Duodenal mucosa (tissue), 2 donors: ENCODE data around the gene VAPA.

ENCODE experiments used
- H3K27ac ChIP-seq: one replicate; pipeline ENCODE4 v1.7.0; 2013; ENCODE audit warnings: low read depth, low read length
- H3K27me3 ChIP-seq, 2 donors: one replicate each; pipeline ENCODE4 v1.7.0; 2013; ENCODE audit warnings: low read length in 2 of 2, control low read depth in 1 of 2; ENCODE audit not compliant: insufficient read depth in 2 of 2, control insufficient read depth in 1 of 2
- H3K36me3 ChIP-seq, 2 donors: one replicate each; pipeline ENCODE4 v1.7.0; 2013; ENCODE audit warnings: low read length in 2 of 2, control low read depth in 1 of 2; ENCODE audit not compliant: insufficient read depth in 2 of 2, control insufficient read depth in 1 of 2
- H3K4me1 ChIP-seq, 2 donors: one replicate each; pipeline ENCODE4 v1.7.0; 2013; ENCODE audit warnings: low read length in 2 of 2, control low read depth in 1 of 2; ENCODE audit not compliant: insufficient read depth in 2 of 2, control insufficient read depth in 1 of 2
- H3K4me3 ChIP-seq, 2 donors: one replicate each; pipeline ENCODE4 v1.7.0; 2013; ENCODE audit warnings: low read length in 2 of 2, low read depth in 1 of 2
- H3K9ac ChIP-seq, 2 donors: one replicate each; pipeline ENCODE4 v1.7.0; 2013; ENCODE audit warnings: low read length in 2 of 2, low read depth in 1 of 2
- H3K9me3 ChIP-seq, 2 donors: one replicate each; pipeline ENCODE4 v1.7.0; 2013; ENCODE audit warnings: low read length in 2 of 2, control low read depth in 1 of 2; ENCODE audit not compliant: control insufficient read depth in 1 of 2

The VAPA gene

DNA sequence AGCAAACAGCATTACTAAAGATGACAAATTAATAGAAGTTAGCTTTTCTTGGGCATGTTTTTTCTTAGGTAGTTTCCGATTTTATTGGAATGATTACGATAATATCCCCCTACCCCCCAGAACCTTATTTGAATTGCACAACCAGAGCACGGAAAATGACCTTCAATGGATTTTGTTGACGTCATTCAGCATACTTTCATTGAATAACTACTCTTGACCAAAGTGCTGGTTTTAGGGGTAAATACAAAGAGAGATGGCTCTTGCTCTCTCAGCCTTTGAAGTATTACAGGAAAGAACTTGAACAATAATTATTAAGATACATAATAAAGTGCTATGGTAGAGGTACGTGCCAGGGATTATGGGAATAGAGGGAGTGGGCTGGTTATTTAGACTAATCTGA, 36.0 kb downstream of the VAPA start:
- H3K27me3 ChIP-seq, result no peaks in the 10 kb centered on the region
- H3K4me3 ChIP-seq, result no peak overlapping the region
- no peak overlapping the region for H3K27ac ChIP-seq
- no peaks in the 10 kb centered on the region for H3K4me1 ChIP-seq
- H3K9me3 ChIP-seq, result no peaks in the 10 kb centered on the region
- peaks cover 26 to 62% of the 10 kb centered on the region in 2 donors for H3K36me3 ChIP-seq
- no peak overlapping the region for H3K9ac ChIP-seq

DNA sequence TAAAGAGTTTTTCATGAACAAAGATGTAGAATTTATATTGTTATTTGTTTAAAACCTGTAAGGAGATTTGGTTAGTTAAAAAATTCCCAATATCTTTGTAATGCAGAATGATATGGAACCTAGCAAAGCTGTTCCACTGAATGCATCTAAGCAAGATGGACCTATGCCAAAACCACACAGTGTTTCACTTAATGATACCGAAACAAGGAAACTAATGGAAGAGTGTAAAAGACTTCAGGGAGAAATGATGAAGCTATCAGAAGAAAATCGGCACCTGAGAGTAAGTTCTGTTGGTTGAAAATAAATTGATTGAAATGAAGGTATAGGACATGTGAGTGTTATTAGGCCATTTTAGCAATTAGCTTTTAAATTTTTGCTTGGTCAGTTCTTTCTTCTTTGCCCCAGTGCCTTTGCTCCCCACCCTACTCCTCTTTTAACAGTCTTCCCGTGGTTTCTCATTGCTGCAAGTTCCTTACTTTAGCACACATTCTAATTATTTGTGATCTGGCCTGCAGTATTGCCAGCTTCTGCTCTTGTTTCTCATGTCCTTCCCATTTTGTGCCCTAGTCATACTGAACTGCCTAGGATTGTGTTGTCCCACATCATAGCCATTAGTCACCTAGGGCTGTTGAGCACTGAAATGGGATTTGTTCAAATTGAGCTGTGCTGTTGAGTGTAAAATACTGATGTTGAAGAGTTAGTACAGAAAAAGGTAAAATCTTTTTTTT, 36.6 kb downstream of the VAPA start:
- no peak overlapping the region for H3K9ac ChIP-seq
- H3K4me1 ChIP-seq, result no peaks in the 10 kb centered on the region
- H3K9me3 ChIP-seq, result no peaks in the 10 kb centered on the region
- H3K27ac ChIP-seq, result no peak overlapping the region
- H3K27me3 ChIP-seq, result no peaks in the 10 kb centered on the region
- H3K4me3 ChIP-seq, result no peak overlapping the region
- H3K36me3 ChIP-seq, result peaks cover 26 to 60% of the 10 kb centered on the region in 2 donors

- Histone ChIP-seq H3K36me3 (peaks cover 28 to 58% of the 10 kb centered on the region in 2 donors), H3K27ac (no peak overlapping the region)
Measured at GRCh38 chr18:9951022-9951859, 37.4 kb downstream of the VAPA start.

GRCh38 chr18:9952633-9953416, 39.0 kb downstream of the VAPA start:
- Histone ChIP-seq H3K4me3 (no peak overlapping the region), H3K27ac (no peak overlapping the region), H3K36me3 (peaks cover 28 to 43% of the 10 kb centered on the region in 2 donors), H3K27me3 (no peaks in the 10 kb centered on the region), H3K9ac (no peak overlapping the region), H3K9me3 (no peaks in the 10 kb centered on the region), H3K4me1 (no peaks in the 10 kb centered on the region)

More at GRCh38 chr18:9951022-9951859, 37.4 kb downstream of the VAPA start:
- H3K4me3 ChIP-seq, result no peak overlapping the region
- no peak overlapping the region for H3K9ac ChIP-seq
- H3K9me3 ChIP-seq, result no peaks in the 10 kb centered on the region
- H3K4me1 ChIP-seq, result no peaks in the 10 kb centered on the region
- H3K27me3 ChIP-seq, result no peaks in the 10 kb centered on the region

- Histone ChIP-seq H3K27me3 (no peaks in the 10 kb centered on the region), H3K36me3 (peaks cover 4 to 11% of the 10 kb centered on the region in 2 donors), H3K4me3 (no peak overlapping the region), H3K9ac (no peak overlapping the region), H3K4me1 (no peaks in the 10 kb centered on the region), H3K27ac (no peak overlapping the region), H3K9me3 (no peaks in the 10 kb centered on the region)
Measured at GRCh38 chr18:9958861-9959399, 45.1 kb downstream of the VAPA start.

DNA sequence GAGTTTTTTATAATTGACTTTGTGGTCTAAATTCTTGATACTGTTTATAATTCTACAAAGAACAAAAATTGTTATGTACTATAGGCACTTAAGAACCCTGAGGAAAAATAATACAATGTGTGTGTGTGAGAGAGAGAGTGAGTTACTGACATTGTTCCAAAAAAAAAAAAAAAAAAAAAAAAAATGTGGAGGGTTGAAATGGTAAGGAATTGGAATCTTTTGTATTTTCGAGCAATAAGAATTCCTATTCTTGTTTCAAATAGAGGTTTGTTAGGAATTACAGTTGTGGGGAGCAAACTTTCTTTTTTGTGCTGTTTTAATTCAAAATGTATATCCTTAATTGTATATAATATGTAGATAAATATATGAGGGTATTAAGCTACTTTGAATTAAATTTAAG, 45.7 kb downstream of the VAPA start:
- Histone ChIP-seq H3K9ac (no peak overlapping the region), H3K27me3 (no peaks in the 10 kb centered on the region), H3K9me3 (no peaks in the 10 kb centered on the region), H3K4me1 (no peaks in the 10 kb centered on the region), H3K36me3 (peaks cover 4% of the 10 kb centered on the region in 2 donors), H3K27ac (no peak overlapping the region), H3K4me3 (no peak overlapping the region)

DNA sequence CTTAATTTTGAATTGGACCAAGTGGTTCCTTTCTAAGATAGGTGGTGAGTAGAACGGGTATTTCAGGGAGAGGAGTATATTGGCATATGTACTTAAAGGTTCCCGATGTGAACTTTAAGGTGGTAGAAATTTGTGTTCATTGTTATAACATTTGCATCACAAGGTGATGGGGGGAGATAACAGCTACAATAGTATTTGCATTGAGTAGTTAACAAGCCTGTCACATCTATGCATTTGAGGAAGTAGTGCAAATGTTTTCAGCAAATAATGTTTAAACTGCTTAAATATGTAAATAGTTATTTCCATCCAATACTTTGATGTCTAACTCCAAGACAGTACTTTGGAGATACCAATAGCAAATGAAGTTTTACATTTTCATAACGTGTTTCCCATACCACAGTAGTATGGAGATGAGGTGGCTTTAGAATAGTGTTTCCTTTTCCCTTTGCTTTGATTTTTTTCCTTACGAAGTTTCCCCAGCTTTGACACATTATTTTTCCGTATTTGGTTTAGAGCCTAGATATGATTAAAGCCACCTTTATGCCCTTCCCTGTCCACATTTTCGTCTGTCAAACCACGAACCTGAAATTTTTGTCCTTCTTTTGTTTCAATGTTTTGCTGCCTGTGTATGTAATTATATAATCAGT, 46.6 kb downstream of the VAPA start:
- H3K9ac ChIP-seq, result no peak overlapping the region
- H3K4me1 ChIP-seq, result no peaks in the 10 kb centered on the region
- H3K36me3 ChIP-seq, result peaks cover 3 to 4% of the 10 kb centered on the region in 2 donors
- no peaks in the 10 kb centered on the region for H3K27me3 ChIP-seq
- no peak overlapping the region for H3K27ac ChIP-seq
- H3K9me3 ChIP-seq, result no peaks in the 10 kb centered on the region
- no peak overlapping the region for H3K4me3 ChIP-seq

- Histone ChIP-seq H3K9ac (no peak overlapping the region), H3K4me1 (no peaks in the 10 kb centered on the region), H3K27me3 (no peaks in the 10 kb centered on the region), H3K36me3 (peaks cover 0 to under 1% of the 10 kb centered on the region in 2 donors), H3K9me3 (no peaks in the 10 kb centered on the region), H3K27ac (no peak overlapping the region), H3K4me3 (no peak overlapping the region)
Measured at GRCh38 chr18:9961041-9961440, 47.2 kb downstream of the VAPA start.

DNA sequence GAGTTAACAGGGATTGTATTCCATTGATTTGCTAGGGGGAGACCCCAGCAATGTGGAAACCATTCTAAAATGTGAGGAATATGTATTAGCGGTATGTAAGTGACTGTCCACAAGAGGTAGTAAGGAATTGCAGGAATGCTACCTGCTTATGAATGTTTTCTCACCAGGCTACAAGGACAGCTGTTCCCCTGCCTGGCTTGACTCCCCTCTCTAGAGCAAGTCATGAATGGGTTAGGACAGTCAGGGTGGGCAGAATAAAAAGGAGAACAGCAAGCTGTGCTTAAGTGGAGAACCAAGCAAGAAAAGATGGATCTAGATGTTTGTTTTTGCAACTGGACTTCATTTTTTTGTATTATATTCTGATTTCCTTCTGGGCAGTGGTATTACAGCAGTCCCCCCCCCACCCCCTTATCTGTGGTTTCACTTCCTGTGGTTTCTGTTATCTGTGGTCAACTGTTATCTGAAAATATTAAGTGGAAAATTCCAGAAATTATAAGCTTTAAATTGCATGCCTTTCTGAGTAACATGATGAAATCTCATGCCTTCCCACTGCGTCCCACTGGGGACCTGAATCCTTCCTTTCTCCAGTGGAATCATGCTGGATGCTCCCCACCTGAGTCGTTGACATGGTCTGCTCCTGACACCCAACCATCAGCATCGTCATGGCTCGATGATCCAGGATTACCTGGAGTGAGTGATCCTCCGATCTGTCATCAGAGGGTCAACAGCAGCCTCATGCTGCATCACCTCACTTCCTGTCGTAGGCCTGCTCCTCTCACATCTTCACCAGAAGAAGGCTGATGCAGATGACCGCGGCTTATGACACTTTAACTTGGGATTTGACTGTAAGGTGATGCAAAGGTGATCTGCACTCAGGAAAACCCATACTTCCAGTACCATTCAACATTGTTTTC, 52.2 kb downstream of the VAPA start:
- no peaks in the 10 kb centered on the region for H3K36me3 ChIP-seq
- no peaks in the 10 kb centered on the region for H3K9me3 ChIP-seq
- no peak overlapping the region for H3K27ac ChIP-seq
- H3K4me1 ChIP-seq, result peaks cover 0 to 4% of the 10 kb centered on the region in 2 donors
- peaks cover 0 to 2% of the 10 kb centered on the region in 2 donors for H3K27me3 ChIP-seq
- H3K4me3 ChIP-seq, result no peak overlapping the region
- no peak overlapping the region for H3K9ac ChIP-seq
